GF-D8 (cell line): Measurements from ENCODE around the gene STRIP1.
"Not testable (repeated sequence)": the region's sequence is repeated elsewhere in the genome, so short reads cannot be mapped to it uniquely, and the experiment has no call there.

Experiments
- DNase-seq: peaks from one replicate; lab custom pipeline; 2025; lab: John Stamatoyannopoulos, UW

The STRIP1 gene

GRCh38 chr1:110070282-110070669 lies 35.9 kb downstream of the STRIP1 start:
- DNase-seq: no peak

- no peak for DNase-seq
Observed at GRCh38 chr1:110070671-110071242, 36.3 kb downstream of the STRIP1 start, which contains the start of gene ALX3. TSS of gene ALX3 (minus strand) at chr1:110070672. CDS start at chr1:110070612, 60 bp downstream.

- no peak for DNase-seq
Observed at GRCh38 chr1:110074166-110074565, 39.7 kb downstream of the STRIP1 start.

GRCh38 chr1:110076789-110077500 lies 42.5 kb downstream of the STRIP1 start:
- DNase-seq: no peak

GRCh38 chr1:110079995-110080394 lies 45.6 kb downstream of the STRIP1 start:
- not testable (repeated sequence) for DNase-seq

GRCh38 chr1:110081061-110081460 lies 46.6 kb downstream of the STRIP1 start:
- DNase-seq: no peak

GRCh38 chr1:110082477-110082876 lies 48.1 kb downstream of the STRIP1 start:
- no peak for DNase-seq

GRCh38 chr1:110083061-110083865 lies 48.8 kb downstream of the STRIP1 start:
- no peak for DNase-seq

GRCh38 chr1:110083866-110084226 lies 49.4 kb downstream of the STRIP1 start:
- no peak for DNase-seq

GRCh38 chr1:110084227-110085078 lies 50.0 kb downstream of the STRIP1 start:
- DNase-seq: no peak

GRCh38 chr1:110085671-110086070 lies 51.2 kb downstream of the STRIP1 start:
- DNase-seq: no peak

- no peak for DNase-seq
Observed at GRCh38 chr1:110086961-110087360, 52.5 kb downstream of the STRIP1 start.

- no peak for DNase-seq
Observed at GRCh38 chr1:110087812-110088738, 53.7 kb downstream of the STRIP1 start.

GRCh38 chr1:110088739-110089316 lies 54.4 kb downstream of the STRIP1 start:
- no peak for DNase-seq

- no peak for DNase-seq
Observed at GRCh38 chr1:110089561-110090275, 55.3 kb downstream of the STRIP1 start.

GRCh38 chr1:110091381-110091780 lies 57.0 kb downstream of the STRIP1 start:
- no peak for DNase-seq

GRCh38 chr1:110091791-110092190 lies 57.4 kb downstream of the STRIP1 start:
- DNase-seq: no peak

- DNase-seq: no peak
Observed at GRCh38 chr1:110092991-110093390, 58.6 kb downstream of the STRIP1 start.

- no peak for DNase-seq
Observed at GRCh38 chr1:110094931-110095654, 60.7 kb downstream of the STRIP1 start.
